Measurements from ENCODE around the gene KRT27.

KRT27 gene

GRCh38 chr17:40809721-40810421, 27.5 kb upstream of the KRT27 start:
- no peak for DNase-seq

GRCh38 chr17:40806131-40806530, 23.8 kb upstream of the KRT27 start:
- DNase-seq = no peak

- peak; percentile 87 for DNase-seq
Observed at GRCh38 chr17:40803617-40804082, 21.3 kb upstream of the KRT27 start.

GRCh38 chr17:40801157-40801556, 18.8 kb upstream of the KRT27 start:
- no peak for DNase-seq

- DNase-seq = no peak
Observed at GRCh38 chr17:40800381-40800780, 18.0 kb upstream of the KRT27 start.

- no peak for DNase-seq
Observed at GRCh38 chr17:40799859-40800258, 17.5 kb upstream of the KRT27 start, which contains the start of gene KRT28. TSS of gene KRT28 (minus strand) at chr17:40799959. CDS start at chr17:40799893, 66 bp downstream.

- DNase-seq = no peak
Observed at GRCh38 chr17:40796846-40797245, 14.5 kb upstream of the KRT27 start.

GRCh38 chr17:40795019-40795667, 12.8 kb upstream of the KRT27 start:
- no peak for DNase-seq

- DNase-seq = no peak
Observed at GRCh38 chr17:40794466-40794865, 12.1 kb upstream of the KRT27 start.

- no peak for DNase-seq
Observed at GRCh38 chr17:40793832-40794231, 11.5 kb upstream of the KRT27 start.

GRCh38 chr17:40791787-40792436, 9.6 kb upstream of the KRT27 start:
- DNase-seq = no peak

- no peak for DNase-seq
Observed at GRCh38 chr17:40791111-40791510, 8.8 kb upstream of the KRT27 start.

GRCh38 chr17:40779181-40779909, 3.0 kb downstream of the KRT27 start:
- peak; percentile 47 for DNase-seq

GRCh38 chr17:40778461-40778860, 3.9 kb downstream of the KRT27 start:
- DNase-seq = no peak

GRCh38 chr17:40777971-40778370, 4.4 kb downstream of the KRT27 start:
- DNase-seq = no peak

- DNase-seq = no peak
Observed at GRCh38 chr17:40777459-40777858, 4.9 kb downstream of the KRT27 start.

GRCh38 chr17:40775945-40776344, 6.4 kb downstream of the KRT27 start:
- no peak for DNase-seq

GRCh38 chr17:40772101-40772500, 10.2 kb downstream of the KRT27 start, which contains the start of gene KRT26:
TSS of gene KRT26 (minus strand) at chr17:40772201. CDS start at chr17:40772113, 88 bp downstream.
- DNase-seq = no peak

GRCh38 chr17:40765657-40766056, 16.7 kb downstream of the KRT27 start:
- DNase-seq = no peak

GRCh38 chr17:40763752-40764151, 18.6 kb downstream of the KRT27 start:
- no peak for DNase-seq

GRCh38 chr17:40760105-40761016, 22.0 kb downstream of the KRT27 start:
- no peak for DNase-seq

GRCh38 chr17:40755231-40755630, 27.1 kb downstream of the KRT27 start, which contains the start of gene KRT25:
TSS of gene KRT25 (minus strand) at chr17:40755331. CDS start at chr17:40755271, 60 bp downstream.
- DNase-seq = no peak
